ENCODE results near the gene PIP5K1B. TPM values are rescaled to one million over a fixed set of nuclear protein-coding genes. Genes with fewer than 3 reads are reported as not detected.
A peak's percentile ranks its signal among the peaks of the same experiment; 100 is the strongest.

PIP5K1B gene
- total RNA-seq, 1 experiment from 2014 or later: not detected

- no peak for DNase-seq (ENCODE audit: low read depth)
These were observed 142.7 kb downstream of the PIP5K1B start for GRCh38 chr9:68847765-68848164.

GRCh38 chr9:68851657-68852056 is 146.6 kb downstream of the PIP5K1B start:
- peak; percentile 7 for DNase-seq (ENCODE audit: low read depth)

- no peak for DNase-seq (ENCODE audit: low read depth)
These were observed 147.9 kb downstream of the PIP5K1B start for GRCh38 chr9:68852941-68853340.

GRCh38 chr9:68859347-68859746 is 154.3 kb downstream of the PIP5K1B start:
- DNase-seq (ENCODE audit: low read depth): no peak

- no peak for DNase-seq (ENCODE audit: low read depth)
These were observed 155.4 kb downstream of the PIP5K1B start for GRCh38 chr9:68860419-68860818.

- no peak for DNase-seq (ENCODE audit: low read depth)
These were observed 156.4 kb downstream of the PIP5K1B start for GRCh38 chr9:68861436-68861835.

- DNase-seq (ENCODE audit: low read depth): no peak
These were observed 162.0 kb downstream of the PIP5K1B start for GRCh38 chr9:68867066-68867465.

GRCh38 chr9:68869022-68869421 is 164.0 kb downstream of the PIP5K1B start:
- no peak for DNase-seq (ENCODE audit: low read depth)

- no peak for DNase-seq (ENCODE audit: low read depth)
These were observed 165.0 kb downstream of the PIP5K1B start for GRCh38 chr9:68870086-68870485.

- DNase-seq (ENCODE audit: low read depth): no peak
These were observed 166.2 kb downstream of the PIP5K1B start for GRCh38 chr9:68871236-68871635.

- no peak for DNase-seq (ENCODE audit: low read depth)
These were observed 167.0 kb downstream of the PIP5K1B start for GRCh38 chr9:68872026-68872501.

- no peak for DNase-seq (ENCODE audit: low read depth)
These were observed 168.1 kb downstream of the PIP5K1B start for GRCh38 chr9:68873179-68873578.

- no peak for DNase-seq (ENCODE audit: low read depth)
These were observed 171.2 kb downstream of the PIP5K1B start for GRCh38 chr9:68876273-68876672.

- no peak for DNase-seq (ENCODE audit: low read depth)
These were observed 171.6 kb downstream of the PIP5K1B start for GRCh38 chr9:68876681-68877080.

- no peak for DNase-seq (ENCODE audit: low read depth)
These were observed 172.2 kb downstream of the PIP5K1B start for GRCh38 chr9:68877219-68877618.

- no peak for DNase-seq (ENCODE audit: low read depth)
These were observed 173.4 kb downstream of the PIP5K1B start for GRCh38 chr9:68878450-68878849.

- DNase-seq (ENCODE audit: low read depth): no peak
These were observed 178.2 kb downstream of the PIP5K1B start for GRCh38 chr9:68883224-68883623.

GRCh38 chr9:68887232-68887631 is 182.2 kb downstream of the PIP5K1B start:
- DNase-seq (ENCODE audit: low read depth): no peak

GRCh38 chr9:68894502-68894901 is 189.5 kb downstream of the PIP5K1B start:
- no peak for DNase-seq (ENCODE audit: low read depth)

GRCh38 chr9:68895741-68896478 is 190.9 kb downstream of the PIP5K1B start:
- no peak for DNase-seq (ENCODE audit: low read depth)

- DNase-seq (ENCODE audit: low read depth): no peak
These were observed 191.4 kb downstream of the PIP5K1B start for GRCh38 chr9:68896486-68896885.

- DNase-seq (ENCODE audit: low read depth): no peak
These were observed 192.6 kb downstream of the PIP5K1B start for GRCh38 chr9:68897577-68898145.

Data from HT1080 (cell line).